Panc1 (cell line): Measurements from ENCODE around the gene TOE1. TPM values are rescaled to one million over a fixed set of nuclear protein-coding genes. Genes with fewer than 3 reads are reported as not detected.

Experiments
- ATAC-seq: fragments of 200-7000 bp; cut with Tn5 transposase; 2 replicates; pipeline ENCODE4 v1.9.1; 2020; ENCODE audit warnings: mild to moderate bottlenecking, moderate library complexity
- BruUV-seq: library from RNA; stranded (reverse); fragments of 400-500 nt; replicated peaks from 2 replicates; lab custom pipeline; 2021; lab: Mats Ljungman, UMichigan
- CTCF ChIA-PET: fragments of 300-600 bp; sonication (Branson Sonifier 250); formaldehyde crosslinking; loops from one replicate; lab custom pipeline; 2022; ENCODE audit warnings: antibody characterized with exemption; lab: Charles Lee
- POLR2A ChIA-PET: fragments of 300-600 bp; sonication (Branson Sonifier 250); formaldehyde crosslinking; loops from one replicate; lab custom pipeline; 2022; ENCODE audit warnings: antibody characterized with exemption; lab: Charles Lee
- DNase-seq: peaks from one replicate; pipeline ENCODE4 v3.0.0-alpha.2; 2010; ENCODE audit warnings: low read depth, low spot score
- H3K27ac ChIP-seq: 2 replicates; pipeline ENCODE4 v1.5.1; 2011; ENCODE audit warnings: mild to moderate bottlenecking, low read length, inconsistent platforms
- H3K27me3 ChIP-seq: fragments of 200-500 bp; sonication (Bioruptor generic); 2 replicates; pipeline ENCODE4 v1.6.0; 2014; ENCODE audit warnings: low read length, inconsistent platforms; ENCODE audit not compliant: control insufficient read depth, insufficient read depth
- H3K36me3 ChIP-seq: fragments of 200-500 bp; sonication (Bioruptor generic); 2 replicates; pipeline ENCODE4 v1.5.1; 2014; ENCODE audit warnings: inconsistent platforms, mild to moderate bottlenecking, low read length, moderate library complexity; ENCODE audit not compliant: control insufficient read depth, insufficient read depth
- H3K4me1 ChIP-seq: 2 replicates; pipeline ENCODE4 v1.5.1; 2011; ENCODE audit warnings: inconsistent platforms, mild to moderate bottlenecking, low read length, moderate library complexity; ENCODE audit not compliant: control insufficient read depth, insufficient read depth
- H3K4me3 ChIP-seq, 2 experiments: 2 replicates each; pipeline ENCODE4 v1.5.1; 2011 to 2012; ENCODE audit warnings: low read depth in 2 of 2, low read length in 2 of 2, mild to moderate bottlenecking in 2 of 2, inconsistent platforms in 1 of 2, moderate library complexity in 1 of 2
- H3K9me3 ChIP-seq: fragments of 200-500 bp; sonication (Bioruptor generic); 2 replicates; pipeline ENCODE4 v1.5.1; 2014; ENCODE audit warnings: low read depth, mild to moderate bottlenecking, inconsistent platforms, low read length, moderate library complexity; ENCODE audit not compliant: control insufficient read depth, insufficient read depth
- POLR2AphosphoS5 ChIP-seq: IDR thresholded peaks from 2 replicates; pipeline ENCODE4 v1.6.1; 2012; ENCODE audit warnings: mild to moderate bottlenecking, low read depth, low read length, moderate library complexity
- SIN3A ChIP-seq: IDR thresholded peaks from 2 replicates; pipeline ENCODE4 v1.6.1; 2012; ENCODE audit warnings: low read depth, mild to moderate bottlenecking, low read length, moderate library complexity, borderline replicate concordance; ENCODE audit not compliant: insufficient read depth
- TCF7L2 ChIP-seq: IDR thresholded peaks from 2 replicates; pipeline ENCODE4 v1.6.1; 2011; ENCODE audit warnings: mild to moderate bottlenecking, low read depth, low read length, inconsistent platforms
- in situ Hi-C: cut with HindIII; loops from 2 replicates; pipeline ENCODE4 v1.10.0; 2016; ENCODE audit warnings: low sequenced_read_pairs, low pct_unique_long_range_greater_than_20kb
- intact Hi-C: fragments of 100-400 bp; cut with micrococcal nuclease; formaldehyde crosslinking; loops from one replicate; pipeline ENCODE4 v1.10.0; 2022; ENCODE audit not compliant: unreplicated experiment
- total RNA-seq: library from RNA; stranded (reverse); gene quantifications from one replicate; pipeline ENCODE4 v1.2.1, GENCODE V29; 2021; ENCODE audit not compliant: unreplicated experiment
- TF ChIP-seq, protein P1 (sequence below): fragments of 450-650 bp; IDR thresholded peaks from 2 replicates; pipeline ENCODE4 v1.5.1; 2017; ENCODE audit warnings: mild to moderate bottlenecking
- TF ChIP-seq, protein P2 (sequence below), 2 experiments: IDR thresholded peaks; 2 replicates each; pipeline ENCODE4 v1.6.1; 2011 to 2012; ENCODE audit warnings: low read depth in 2 of 2, control low read depth in 1 of 2, low read length in 1 of 2, mild to moderate bottlenecking in 1 of 2, moderate library complexity in 1 of 2; ENCODE audit not compliant: insufficient read depth in 1 of 2

TOE1 gene
- total RNA-seq, 1 experiment from 2014 or later, result 14.3 TPM

DNA sequence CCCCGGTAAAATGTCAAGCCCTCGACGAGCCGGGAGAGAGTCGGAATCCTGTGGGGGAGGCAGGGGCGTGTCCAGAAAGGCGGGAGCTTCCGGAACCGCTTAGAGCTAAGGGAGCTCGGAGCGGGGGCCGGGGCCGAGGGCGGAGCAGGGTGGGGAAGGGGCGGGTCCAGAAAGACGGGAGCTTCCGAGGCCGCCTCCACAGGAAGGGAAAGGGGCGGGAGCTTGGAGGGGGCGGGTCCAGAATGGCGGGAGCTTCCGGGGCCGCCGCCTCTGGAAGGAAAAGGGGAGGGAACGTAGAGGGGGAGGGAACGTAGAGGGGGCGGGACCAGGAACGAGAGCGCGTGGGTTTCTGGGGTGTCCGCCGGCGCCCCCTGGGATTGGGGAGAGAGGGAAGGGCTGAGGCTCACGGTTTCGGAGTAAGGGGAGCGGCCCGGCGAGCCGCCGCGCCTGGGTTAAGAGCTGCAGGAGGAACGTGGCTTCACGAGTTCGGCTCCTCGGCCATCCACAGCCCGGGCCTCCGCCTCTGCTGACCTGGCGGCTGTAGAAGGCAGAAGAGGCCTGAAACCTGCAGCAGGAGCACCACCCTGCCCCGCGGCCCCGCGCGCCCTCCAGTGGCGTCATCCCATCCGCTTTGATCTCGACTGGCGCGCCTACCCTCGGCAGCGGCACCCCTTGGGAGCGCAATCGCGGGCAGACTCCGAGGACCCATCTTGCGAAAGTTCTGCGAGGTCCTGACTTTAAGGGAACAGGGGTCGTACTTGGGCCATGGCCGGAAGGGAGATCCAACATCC, 36.3 kb upstream of the TOE1 start:
- in situ Hi-C loops (no loop called here), intact Hi-C loops (loop anchor here (10.0 kb wide), 1 partner anchor 469 kb away; no protein-coding TSS in a partner anchor)
- peak overlapping the region; percentile 91 for H3K27ac ChIP-seq
- no peaks in the 10 kb centered on the region for H3K36me3 ChIP-seq
- peaks cover 8% of the 10 kb centered on the region for H3K4me1 ChIP-seq
- ChIA-PET CTCF (interaction anchor here (0.5 to 1.9 kb wide), 22 partner anchors 11 to 599 kb away, joined by 3 to 12 read pairs (median 6); partner anchors contain the start of genes HECTD3 and UROD), POLR2A (interaction anchor here (0.6 to 1.0 kb wide), 14 partner anchors 9 to 460 kb away, joined by 3 to 19 read pairs (median 6); no protein-coding TSS in a partner anchor)
- TF ChIP-seq, protein P1, sequence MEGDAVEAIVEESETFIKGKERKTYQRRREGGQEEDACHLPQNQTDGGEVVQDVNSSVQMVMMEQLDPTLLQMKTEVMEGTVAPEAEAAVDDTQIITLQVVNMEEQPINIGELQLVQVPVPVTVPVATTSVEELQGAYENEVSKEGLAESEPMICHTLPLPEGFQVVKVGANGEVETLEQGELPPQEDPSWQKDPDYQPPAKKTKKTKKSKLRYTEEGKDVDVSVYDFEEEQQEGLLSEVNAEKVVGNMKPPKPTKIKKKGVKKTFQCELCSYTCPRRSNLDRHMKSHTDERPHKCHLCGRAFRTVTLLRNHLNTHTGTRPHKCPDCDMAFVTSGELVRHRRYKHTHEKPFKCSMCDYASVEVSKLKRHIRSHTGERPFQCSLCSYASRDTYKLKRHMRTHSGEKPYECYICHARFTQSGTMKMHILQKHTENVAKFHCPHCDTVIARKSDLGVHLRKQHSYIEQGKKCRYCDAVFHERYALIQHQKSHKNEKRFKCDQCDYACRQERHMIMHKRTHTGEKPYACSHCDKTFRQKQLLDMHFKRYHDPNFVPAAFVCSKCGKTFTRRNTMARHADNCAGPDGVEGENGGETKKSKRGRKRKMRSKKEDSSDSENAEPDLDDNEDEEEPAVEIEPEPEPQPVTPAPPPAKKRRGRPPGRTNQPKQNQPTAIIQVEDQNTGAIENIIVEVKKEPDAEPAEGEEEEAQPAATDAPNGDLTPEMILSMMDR, result peak; percentile 93
- TF ChIP-seq, protein P2, sequence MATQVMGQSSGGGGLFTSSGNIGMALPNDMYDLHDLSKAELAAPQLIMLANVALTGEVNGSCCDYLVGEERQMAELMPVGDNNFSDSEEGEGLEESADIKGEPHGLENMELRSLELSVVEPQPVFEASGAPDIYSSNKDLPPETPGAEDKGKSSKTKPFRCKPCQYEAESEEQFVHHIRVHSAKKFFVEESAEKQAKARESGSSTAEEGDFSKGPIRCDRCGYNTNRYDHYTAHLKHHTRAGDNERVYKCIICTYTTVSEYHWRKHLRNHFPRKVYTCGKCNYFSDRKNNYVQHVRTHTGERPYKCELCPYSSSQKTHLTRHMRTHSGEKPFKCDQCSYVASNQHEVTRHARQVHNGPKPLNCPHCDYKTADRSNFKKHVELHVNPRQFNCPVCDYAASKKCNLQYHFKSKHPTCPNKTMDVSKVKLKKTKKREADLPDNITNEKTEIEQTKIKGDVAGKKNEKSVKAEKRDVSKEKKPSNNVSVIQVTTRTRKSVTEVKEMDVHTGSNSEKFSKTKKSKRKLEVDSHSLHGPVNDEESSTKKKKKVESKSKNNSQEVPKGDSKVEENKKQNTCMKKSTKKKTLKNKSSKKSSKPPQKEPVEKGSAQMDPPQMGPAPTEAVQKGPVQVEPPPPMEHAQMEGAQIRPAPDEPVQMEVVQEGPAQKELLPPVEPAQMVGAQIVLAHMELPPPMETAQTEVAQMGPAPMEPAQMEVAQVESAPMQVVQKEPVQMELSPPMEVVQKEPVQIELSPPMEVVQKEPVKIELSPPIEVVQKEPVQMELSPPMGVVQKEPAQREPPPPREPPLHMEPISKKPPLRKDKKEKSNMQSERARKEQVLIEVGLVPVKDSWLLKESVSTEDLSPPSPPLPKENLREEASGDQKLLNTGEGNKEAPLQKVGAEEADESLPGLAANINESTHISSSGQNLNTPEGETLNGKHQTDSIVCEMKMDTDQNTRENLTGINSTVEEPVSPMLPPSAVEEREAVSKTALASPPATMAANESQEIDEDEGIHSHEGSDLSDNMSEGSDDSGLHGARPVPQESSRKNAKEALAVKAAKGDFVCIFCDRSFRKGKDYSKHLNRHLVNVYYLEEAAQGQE (IDR thresholded peaks at IDR 0.05; ENCODE audit: insufficient read depth in 1 of 2, low read depth in 2 of 2, low read length in 1 of 2), result 0 out of 4 replicates have a peak, but pooled peaks of 1 of the 2 experiments have one; percentile 56
- TF ChIP-seq TCF7L2 (peak; percentile 100), SIN3A (0 out of 2 replicates have a peak, but pooled peaks have one; percentile 74), POLR2AphosphoS5 (peak; percentile 80)
- peak overlapping the region; percentile 65 to 80 for H3K4me3 ChIP-seq
- no peaks in the 10 kb centered on the region for H3K27me3 ChIP-seq
- BruUV-seq, result TSS peak; percentile 98
- ATAC-seq, result peak; percentile 97
- DNase-seq, result peak; percentile 75
- no peaks in the 10 kb centered on the region for H3K9me3 ChIP-seq

DNA sequence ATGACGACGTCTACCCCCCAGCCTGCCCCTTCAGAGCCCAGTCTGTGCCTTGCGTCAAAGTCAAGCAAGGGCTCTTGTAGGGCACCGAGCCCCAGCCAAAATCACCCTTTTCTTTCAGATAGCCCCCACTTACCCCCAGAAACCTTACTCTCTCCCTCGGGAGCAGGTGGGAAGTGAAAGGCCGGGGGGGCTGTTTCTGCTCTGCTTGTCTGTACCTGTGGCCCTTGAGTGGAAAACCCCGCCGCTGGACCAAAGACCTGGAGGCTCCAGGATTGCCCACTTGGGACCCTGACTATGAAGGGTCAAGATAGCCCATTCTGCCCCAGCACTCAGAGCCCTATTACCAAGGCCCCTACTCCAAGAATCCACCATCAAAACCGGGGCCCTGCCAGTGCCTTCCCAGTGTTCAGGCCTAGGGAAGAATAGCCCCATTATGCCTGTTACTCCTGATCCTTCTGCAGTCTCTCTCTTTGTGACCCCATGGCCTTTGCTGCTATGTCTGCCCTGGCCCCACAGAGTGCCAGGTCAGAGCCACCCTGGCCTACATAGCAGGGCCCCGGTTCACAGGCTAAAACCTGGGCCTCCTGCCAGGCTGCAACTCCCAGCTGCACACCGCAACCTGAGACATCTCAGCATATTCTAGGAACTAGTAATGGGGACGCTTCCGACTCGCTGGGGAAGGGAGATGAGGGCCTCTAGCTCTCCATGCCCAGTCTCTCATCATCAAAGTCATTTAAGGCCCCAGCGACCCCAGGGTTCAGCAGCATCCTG, 35.5 kb upstream of the TOE1 start:
- intact Hi-C loops, result loop anchor here (10.0 kb wide), 1 partner anchor 470 kb away; no protein-coding TSS in a partner anchor
- H3K4me3 ChIP-seq, result peak overlapping the region; percentile 65 to 75
- BruUV-seq, result no TSS peak
- ATAC-seq (no peak), DNase-seq (no peak)
- H3K27ac ChIP-seq, result peak overlapping the region; percentile 91
- H3K4me1 ChIP-seq, result peaks cover 8% of the 10 kb centered on the region
- H3K36me3 ChIP-seq, result no peaks in the 10 kb centered on the region
- POLR2A ChIA-PET, result interaction anchor here (0.6 to 1.0 kb wide), 2 partner anchors 21 to 292 kb away, joined by 3 read pairs; partner anchors contain the start of gene UROD
- in situ Hi-C loops, result no loop called here
- CTCF ChIA-PET, result interaction anchor here (1.6 to 1.9 kb wide), 2 partner anchors 189 to 286 kb away, joined by 6 to 9 read pairs; no protein-coding TSS in a partner anchor
- H3K27me3 ChIP-seq, result no peaks in the 10 kb centered on the region
- TF ChIP-seq SIN3A, result no peak
- no peak for TF ChIP-seq POLR2AphosphoS5
- peak; percentile 89 for TF ChIP-seq TCF7L2
- no peaks in the 10 kb centered on the region for H3K9me3 ChIP-seq
